Epidermal melanocyte (primary cell): ENCODE results near the gene RP2.

Experiments used
- DNase-seq: peaks from one replicate; pipeline ENCODE4 v3.0.0; 2011; ENCODE audit warnings: low spot score; ENCODE audit not compliant: insufficient read length

Gene RP2

DNA sequence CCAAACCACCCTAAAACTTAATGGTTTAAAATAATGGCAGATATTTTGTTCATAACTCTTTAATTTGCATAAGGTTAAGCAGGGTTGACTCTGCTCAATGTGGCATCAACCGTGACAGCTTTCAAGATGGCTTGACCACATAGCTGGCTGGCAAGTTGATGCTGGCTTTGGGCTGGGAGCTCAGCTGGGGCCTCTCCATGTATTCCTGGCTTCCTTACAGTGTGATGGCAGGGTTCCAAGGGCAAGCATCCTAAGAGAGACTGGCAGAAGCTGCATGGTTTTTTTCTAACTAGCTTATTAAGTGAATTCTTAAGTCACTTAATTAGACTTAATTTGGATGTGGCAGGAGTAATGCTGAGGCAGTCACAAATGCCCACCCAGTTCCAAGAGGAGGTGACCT lies 4.5 kb downstream of the RP2 start:
- DNase-seq = no peak

DNA sequence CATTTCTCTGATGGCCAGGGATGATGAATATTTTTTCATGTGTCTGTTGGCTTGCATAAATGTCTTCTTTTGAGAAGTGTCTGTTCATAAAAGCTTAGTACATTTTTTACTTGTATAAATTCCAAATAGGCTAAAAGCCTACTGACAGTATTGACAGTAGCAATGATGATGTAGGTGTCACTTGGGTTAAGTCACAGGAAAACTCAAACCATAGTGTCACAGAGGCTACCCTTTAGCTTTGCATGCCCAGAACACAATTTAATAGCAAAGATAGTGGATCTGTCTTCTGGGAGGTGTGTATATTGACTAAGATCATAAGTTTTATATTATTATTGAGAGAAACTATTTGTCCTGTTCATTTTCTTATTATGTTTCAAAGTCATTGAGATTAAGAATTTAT lies 8.1 kb downstream of the RP2 start:
- DNase-seq = no peak

- no peak for DNase-seq
These were observed 13.1 kb downstream of the RP2 start for GRCh38 chrX:46849933-46850332.

DNA sequence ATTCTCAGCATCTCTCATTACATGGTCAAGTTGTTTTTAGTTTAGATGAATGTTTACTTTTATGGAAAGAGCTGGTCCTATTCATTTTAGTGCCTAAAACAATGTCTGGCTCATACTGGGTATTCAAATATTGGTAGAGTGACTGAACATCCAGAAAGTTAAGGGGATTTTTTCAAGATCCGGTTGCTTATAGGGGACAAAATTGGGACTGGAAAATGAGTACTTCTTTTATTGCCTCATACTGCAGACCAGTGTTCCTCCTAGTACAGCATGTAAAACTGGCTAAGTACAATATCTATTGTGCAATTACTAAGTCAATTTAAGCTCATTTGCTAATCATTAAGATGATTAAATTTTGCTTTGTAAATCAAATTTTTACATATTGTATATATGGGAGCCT lies 13.9 kb downstream of the RP2 start:
- no peak for DNase-seq

DNA sequence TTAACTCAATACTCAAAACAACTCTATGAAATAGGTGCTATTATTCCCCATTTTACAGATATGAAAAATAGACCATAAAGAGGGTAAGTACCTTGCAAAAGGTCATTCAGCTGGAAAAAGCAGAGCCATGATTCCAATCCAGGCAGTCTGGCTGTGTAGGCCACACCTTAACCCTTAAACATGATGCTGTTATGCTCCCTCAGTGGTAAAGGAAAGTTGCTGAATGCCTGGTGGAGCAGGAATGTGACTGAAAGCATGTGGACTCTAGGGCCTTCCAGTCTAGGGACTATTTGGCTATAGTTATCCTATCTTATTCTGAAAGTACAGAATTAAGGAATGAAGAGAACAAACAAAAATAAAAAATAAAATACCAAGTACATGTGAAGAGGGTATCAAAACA lies 19.6 kb downstream of the RP2 start:
- no peak for DNase-seq

DNA sequence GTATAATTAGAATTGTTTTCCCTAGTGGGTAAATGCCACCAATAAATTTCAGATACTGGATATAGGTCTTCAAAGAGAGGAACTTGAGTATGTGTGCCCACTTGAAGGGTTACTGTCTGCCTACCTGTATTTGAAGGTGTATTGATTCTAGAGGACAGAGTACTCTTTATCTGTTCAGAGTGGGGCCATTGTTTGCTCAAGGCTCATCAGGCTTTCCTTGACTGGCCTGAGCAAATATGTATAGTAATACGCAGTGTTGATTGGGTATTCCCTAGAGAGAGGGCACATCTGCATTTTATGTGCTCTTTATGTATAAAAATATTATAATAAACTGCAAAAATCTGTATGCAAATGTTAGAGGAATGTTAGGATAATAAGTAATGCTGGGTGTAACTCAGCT lies 23.7 kb downstream of the RP2 start:
- no peak for DNase-seq

GRCh38 chrX:46863072-46863471 lies 26.2 kb downstream of the RP2 start:
- no peak for DNase-seq

- DNase-seq = no peak
These were observed 27.8 kb downstream of the RP2 start for GRCh38 chrX:46864606-46865005.

GRCh38 chrX:46865281-46865680 lies 28.4 kb downstream of the RP2 start:
- no peak for DNase-seq

- no peak for DNase-seq
These were observed 29.9 kb downstream of the RP2 start for GRCh38 chrX:46866726-46867125.

GRCh38 chrX:46873746-46874145 lies 36.9 kb downstream of the RP2 start:
- DNase-seq = no peak

DNA sequence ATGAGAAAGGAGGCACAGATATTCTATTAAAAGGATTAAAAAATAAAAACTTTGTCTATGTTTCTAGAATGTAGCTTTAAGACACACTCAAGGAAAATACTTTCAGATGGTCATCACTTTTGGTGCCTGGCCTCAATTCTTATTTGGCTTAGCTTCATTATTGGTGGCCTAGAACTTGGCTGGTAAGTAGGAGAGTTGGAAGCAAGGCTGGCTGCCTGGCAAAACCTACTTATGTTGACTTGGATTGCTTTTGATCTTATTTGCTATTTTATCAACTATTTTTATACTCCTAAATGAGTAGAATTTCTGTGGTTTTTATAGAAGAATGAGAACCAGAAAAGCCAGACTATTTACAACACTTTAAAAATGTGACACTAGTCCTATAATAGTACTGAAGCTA lies 40.1 kb downstream of the RP2 start:
- no peak for DNase-seq

DNA sequence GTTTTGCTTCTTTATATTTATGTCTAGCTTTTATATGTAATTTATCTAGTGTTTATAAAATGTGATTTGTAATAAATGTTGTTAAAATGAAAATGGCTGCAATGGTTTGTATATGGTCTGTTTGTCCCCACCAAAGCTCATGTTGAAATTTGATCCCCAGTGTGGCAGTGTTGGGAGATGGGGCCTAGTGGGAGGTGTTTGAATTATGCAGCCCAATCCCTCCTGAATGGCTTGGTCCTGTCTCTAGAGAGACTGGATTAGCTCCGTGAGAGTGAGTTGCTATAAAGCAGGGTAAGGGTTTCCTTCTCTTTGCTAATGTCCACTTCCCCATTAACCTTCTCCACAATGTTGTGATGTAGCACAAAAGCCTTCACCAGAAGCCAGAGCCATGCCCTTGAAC lies 45.4 kb downstream of the RP2 start:
- no peak for DNase-seq

- no peak for DNase-seq
These were observed 48.0 kb downstream of the RP2 start for GRCh38 chrX:46884799-46885198.

DNA sequence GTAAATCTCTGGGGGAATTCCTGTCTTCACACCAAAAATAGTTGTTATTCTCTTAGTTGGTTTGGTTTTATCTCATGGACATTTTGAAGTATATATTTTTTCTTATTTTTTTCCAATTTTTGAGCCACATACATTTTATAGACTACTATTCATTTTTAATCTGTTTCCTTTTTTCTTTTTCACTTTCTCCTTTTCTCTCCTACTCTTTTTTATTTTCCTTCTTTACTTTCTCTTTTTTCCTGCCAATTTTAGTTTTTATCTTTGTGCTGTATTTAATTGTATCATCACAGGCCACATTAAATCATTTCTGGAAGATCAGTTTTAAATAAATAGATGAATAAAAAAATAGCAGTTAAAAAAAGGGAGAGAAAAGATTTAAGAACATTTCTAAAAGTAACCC lies 61.4 kb downstream of the RP2 start:
- DNase-seq = no peak

- peak; percentile 50 for DNase-seq
These were observed 66.8 kb downstream of the RP2 start for GRCh38 chrX:46903458-46904242.

- no peak for DNase-seq
These were observed 67.8 kb downstream of the RP2 start for GRCh38 chrX:46904626-46905025.

DNA sequence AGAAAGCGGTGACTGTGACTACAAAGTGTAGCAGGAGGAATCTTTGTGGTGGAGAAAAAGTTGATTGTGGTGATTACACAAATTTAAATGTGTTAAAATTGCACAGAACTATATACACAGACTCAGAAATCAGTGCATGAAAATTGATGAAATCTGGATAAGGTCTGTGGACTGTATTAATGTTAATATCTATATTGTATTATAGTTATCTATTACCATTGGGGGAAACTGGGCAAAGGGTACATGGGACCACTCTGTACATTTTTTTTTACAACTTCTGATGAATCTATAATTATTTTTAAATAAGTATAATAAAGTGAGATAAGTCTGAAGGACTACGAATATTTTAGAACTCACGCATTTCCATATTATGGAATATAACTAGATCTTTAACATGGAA lies 73.6 kb downstream of the RP2 start:
- DNase-seq = no peak

DNA sequence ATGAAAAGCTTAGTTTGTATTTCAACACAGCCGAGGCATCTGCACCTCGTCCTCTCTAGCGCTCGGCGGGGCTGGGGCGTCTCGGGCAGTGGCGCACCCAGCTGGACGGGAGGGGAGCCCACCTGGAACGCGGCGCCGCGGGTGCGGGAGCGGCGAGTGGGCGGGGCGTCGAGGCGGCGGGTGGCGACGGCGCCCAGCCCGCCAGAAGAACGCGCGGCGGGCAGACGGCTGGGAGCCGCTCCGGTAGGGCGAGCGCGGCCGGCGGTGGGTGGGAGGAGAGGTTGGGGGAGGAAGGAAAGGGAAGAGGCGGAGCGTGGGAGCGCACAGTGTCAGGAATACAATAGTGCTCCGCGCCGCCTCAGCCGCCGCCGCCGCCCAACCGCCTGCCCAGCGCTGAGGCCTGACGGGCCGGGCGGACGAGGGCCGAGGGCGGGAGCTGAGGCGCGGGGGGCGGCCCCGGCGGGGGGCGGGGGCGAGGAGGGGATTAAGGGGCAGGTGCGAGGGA lies 75.3 kb downstream of the RP2 start, which contains the start of gene JADE3:
TSS of gene JADE3 (plus strand) at position 324 of the 505 bp plus-strand sequence. CDS start 72,474 bp downstream, outside the sequence.
- peak; percentile 33 for DNase-seq

- peak; percentile 25 for DNase-seq
These were observed 76.0 kb downstream of the RP2 start for GRCh38 chrX:46912603-46913491.

DNA sequence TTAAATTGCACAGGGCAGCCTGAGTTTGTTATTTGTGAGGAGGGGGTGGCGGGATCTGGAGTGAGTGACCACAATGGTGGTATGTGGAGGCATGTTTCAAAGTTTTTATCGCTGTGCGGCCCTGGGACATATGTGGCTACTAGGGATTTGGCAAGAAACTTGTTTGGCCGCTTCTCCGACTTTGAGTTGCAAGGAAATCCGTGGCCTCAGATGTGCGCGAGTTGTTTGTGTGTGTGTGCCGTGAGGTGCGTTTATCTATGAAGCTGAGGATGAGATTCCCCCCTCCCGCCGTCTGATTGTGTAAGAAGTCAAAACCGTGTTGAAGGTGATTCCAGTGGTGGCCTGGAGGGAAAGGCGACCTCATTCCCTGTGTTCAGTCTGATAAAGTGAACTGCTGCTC lies 76.8 kb downstream of the RP2 start:
- DNase-seq = no peak

DNA sequence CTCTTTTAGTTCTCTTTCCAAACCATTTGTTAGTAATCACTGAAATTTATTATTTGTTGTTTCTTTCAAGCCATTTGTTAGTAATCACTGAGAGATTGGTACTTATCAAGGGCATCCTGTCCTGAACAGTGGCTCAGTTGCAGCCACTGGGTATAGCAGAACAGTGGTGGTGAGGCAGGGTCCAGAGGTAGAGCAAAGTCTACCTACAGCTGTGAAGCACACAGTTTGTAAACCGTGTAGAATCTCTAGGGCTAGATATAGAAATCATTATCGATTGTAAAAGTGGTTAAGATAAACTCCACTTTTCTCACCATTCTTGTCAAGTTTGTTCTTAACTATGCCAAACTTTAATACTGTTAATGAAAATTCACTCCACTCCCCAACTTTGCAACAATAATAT lies 79.4 kb downstream of the RP2 start:
- no peak for DNase-seq
